Stomach (tissue), 9 donors: ENCODE data around the gene TMEM47. TPM values are rescaled to one million over a fixed set of nuclear protein-coding genes. Genes with fewer than 3 reads are reported as not detected.
A peak's percentile ranks its signal among the peaks of the same experiment; 100 is the strongest.

Experiments
- DNase-seq, 2 donors: peaks; one replicate each; pipeline versions ENCODE4 v3.0.0 to v3.0.0-alpha.2; 2013 to 2019
- H3K27ac ChIP-seq, 5 donors: fragments of 200-600 bp in 4 of 5; sonication (generic) in 4 of 5; one replicate each; pipeline ENCODE4 v1.5.1; 2013 to 2019; ENCODE audit warnings: mild to moderate bottlenecking in 1 of 5, moderate library complexity in 1 of 5
- H3K27me3 ChIP-seq, 3 donors: fragments of 200-600 bp; sonication (generic); one replicate each; pipeline ENCODE4 v1.5.1; 2017 to 2019; ENCODE audit warnings: mixed run types in 1 of 3
- H3K36me3 ChIP-seq, 4 donors: fragments of 200-600 bp; sonication (generic); 1 replicate in 3 of 4; 2 replicates in 1 of 4; pipeline ENCODE4 v1.5.1; 2016 to 2019
- H3K4me1 ChIP-seq, 4 donors: fragments of 200-600 bp; sonication (generic); one replicate each; pipeline ENCODE4 v1.5.1; 2016 to 2019
- H3K4me3 ChIP-seq, 4 donors: fragments of 200-600 bp; sonication (generic) in 3 of 4; one replicate each; pipeline ENCODE4 v1.5.1; 2016 to 2019; ENCODE audit warnings: mild to moderate bottlenecking in 1 of 4
- H3K9me3 ChIP-seq, 4 donors: fragments of 200-600 bp; sonication (generic); one replicate each; pipeline ENCODE4 v1.5.1; 2016 to 2019
- CTCF ChIP-seq, 7 experiments: fragments of 450-650 bp in 4 of 7; fragments of 200-600 bp in 3 of 7; sonication (generic) in 3 of 7; IDR thresholded peaks; one replicate each; pipeline ENCODE4 v1.5.1; 2016 to 2019; ENCODE audit warnings: antibody characterized with exemption in 7 of 7, control low read depth in 2 of 7, mild to moderate bottlenecking in 1 of 7
- EP300 ChIP-seq: sonication (generic); formaldehyde crosslinking; IDR thresholded peaks from one replicate; pipeline ENCODE4 v1.6.1; 2017; ENCODE audit warnings: antibody characterized with exemption
- POLR2A ChIP-seq, 4 donors: fragments of 450-650 bp; IDR thresholded peaks; one replicate each; pipeline ENCODE4 v1.6.1; 2016; ENCODE audit warnings: antibody characterized with exemption in 4 of 4, control low read depth in 2 of 4, mild to moderate bottlenecking in 1 of 4, moderate library complexity in 1 of 4
- POLR2AphosphoS5 ChIP-seq, 3 donors: sonication (generic); formaldehyde crosslinking; IDR thresholded peaks; one replicate each; pipeline ENCODE4 v1.6.1; 2016; ENCODE audit warnings: antibody characterized with exemption in 3 of 3
- WGBS, 5 donors: extraction: QIAGEN DNeasy Blood & Tissue Kit in 3 of 5; methylation state at CpG; one replicate each; pipeline versions ENCODE4 v1.1.5 to v1.1.7; 2013 to 2018; 5-methylcytosine and 5-hydroxymethylcytosine counted together
- intact Hi-C: fragments of 100-400 bp; cut with DNase I; formaldehyde crosslinking; loops from one replicate; pipeline ENCODE4 v1.15.1; 2023; ENCODE audit warnings: low total_unique reads
- polyA plus RNA-seq, 3 donors: library from polyadenylated mRNA; stranded (reverse); fragments of 200-250 nt; gene quantifications; one replicate each; pipeline ENCODE4 v1.2.3, GENCODE V29; 2013
- total RNA-seq, 5 donors: library from RNA; depleted of rRNA; stranded (reverse); fragments of >200 nt; gene quantifications; one replicate each; pipeline versions ENCODE4 v1.1.0 to v1.2.3, GENCODE V29; 2014 to 2016
- donor health status: healthy with polysubstance abuse.
- donor health status: Bipolar disorder and iron deficiency.
- donor health status: healthy.

TMEM47 gene
- total and polyA plus RNA-seq, 8 donors: 5.2 to 49.2 (median 10.9) TPM

GRCh38 chrX:34624416-34624815 is 32.7 kb downstream of the TMEM47 start:
- no peaks in the 10 kb centered on the region for H3K36me3 ChIP-seq
- H3K4me1 ChIP-seq: no peaks in the 10 kb centered on the region
- intact Hi-C loops: no loop called here
- 39 to 63% (median 47%) methylated on average over 2 of the region's 2 CpGs for WGBS, 5 donors
- no peaks in the 10 kb centered on the region for H3K9me3 ChIP-seq
- peak in 1 of 2 donors; percentile 4 for DNase-seq
- H3K4me3 ChIP-seq: no peak overlapping the region
- H3K27ac ChIP-seq: no peak overlapping the region
- H3K27me3 ChIP-seq: no peaks in the 10 kb centered on the region
- TF ChIP-seq POLR2AphosphoS5 (IDR thresholded peaks at IDR 0.05) (no peak), EP300 (no peak), POLR2A (IDR thresholded peaks at IDR 0.05) (no peak), CTCF (IDR thresholded peaks at IDR 0.05) (no peak)

- Histone ChIP-seq H3K4me1 (no peaks in the 10 kb centered on the region), H3K27ac (no peak overlapping the region), H3K27me3 (no peaks in the 10 kb centered on the region), H3K36me3 (no peaks in the 10 kb centered on the region), H3K9me3 (no peaks in the 10 kb centered on the region), H3K4me3 (no peak overlapping the region)
- WGBS, 5 donors: 66 to 85% (median 81%) methylated on average over 2 of the region's 2 CpGs
- intact Hi-C loops: no loop called here
- no peak for DNase-seq
- TF ChIP-seq EP300: no peak
- TF ChIP-seq POLR2AphosphoS5 (IDR thresholded peaks at IDR 0.05): no peak
- no peak for TF ChIP-seq POLR2A (IDR thresholded peaks at IDR 0.05)
- TF ChIP-seq CTCF (IDR thresholded peaks at IDR 0.05): no peak
These were observed 37.2 kb downstream of the TMEM47 start for GRCh38 chrX:34619920-34620319.

GRCh38 chrX:34612036-34612435 is 45.0 kb downstream of the TMEM47 start:
- TF ChIP-seq CTCF (IDR thresholded peaks at IDR 0.05): no peak
- TF ChIP-seq EP300: no peak
- no peak for TF ChIP-seq POLR2AphosphoS5 (IDR thresholded peaks at IDR 0.05)
- TF ChIP-seq POLR2A (IDR thresholded peaks at IDR 0.05): no peak
- peak in 1 of 2 donors; percentile 25 for DNase-seq
- H3K9me3 ChIP-seq: no peaks in the 10 kb centered on the region
- H3K4me3 ChIP-seq: no peak overlapping the region
- no peaks in the 10 kb centered on the region for H3K36me3 ChIP-seq
- no peaks in the 10 kb centered on the region for H3K4me1 ChIP-seq
- 52 to 66% (median 53%) methylated on average over 4 of the region's 4 CpGs for WGBS, 5 donors
- intact Hi-C loops: no loop called here
- H3K27ac ChIP-seq: no peak overlapping the region
- H3K27me3 ChIP-seq: no peaks in the 10 kb centered on the region

GRCh38 chrX:34598362-34598761 is 58.7 kb downstream of the TMEM47 start:
- WGBS, 5 donors: 81 to 100% (median 92%) methylated on average over 1 of the region's 1 CpG
- H3K4me3 ChIP-seq: no peak overlapping the region

More at GRCh38 chrX:34598362-34598761, 58.7 kb downstream of the TMEM47 start:
- Histone ChIP-seq H3K4me1 (no peaks in the 10 kb centered on the region), H3K9me3 (no peaks in the 10 kb centered on the region), H3K27ac (no peak overlapping the region), H3K27me3 (no peaks in the 10 kb centered on the region), H3K36me3 (no peaks in the 10 kb centered on the region)
- intact Hi-C loops: no loop called here
- TF ChIP-seq POLR2A (IDR thresholded peaks at IDR 0.05): no peak
- TF ChIP-seq EP300: no peak
- no peak for TF ChIP-seq CTCF (IDR thresholded peaks at IDR 0.05)
- no peak for TF ChIP-seq POLR2AphosphoS5 (IDR thresholded peaks at IDR 0.05)
- DNase-seq: no peak
